NCI-H526 treated with DMSO at 0.1 percent for 48 hours (cell line): ENCODE results near the gene HSPG2.
"Not testable (repeated sequence)": the region's sequence is repeated elsewhere in the genome, so short reads cannot be mapped to it uniquely, and the experiment has no call there.

Source experiments
- DNase-seq: peaks from one replicate; lab custom pipeline; 2025; lab: John Stamatoyannopoulos, UW

The HSPG2 gene

DNA sequence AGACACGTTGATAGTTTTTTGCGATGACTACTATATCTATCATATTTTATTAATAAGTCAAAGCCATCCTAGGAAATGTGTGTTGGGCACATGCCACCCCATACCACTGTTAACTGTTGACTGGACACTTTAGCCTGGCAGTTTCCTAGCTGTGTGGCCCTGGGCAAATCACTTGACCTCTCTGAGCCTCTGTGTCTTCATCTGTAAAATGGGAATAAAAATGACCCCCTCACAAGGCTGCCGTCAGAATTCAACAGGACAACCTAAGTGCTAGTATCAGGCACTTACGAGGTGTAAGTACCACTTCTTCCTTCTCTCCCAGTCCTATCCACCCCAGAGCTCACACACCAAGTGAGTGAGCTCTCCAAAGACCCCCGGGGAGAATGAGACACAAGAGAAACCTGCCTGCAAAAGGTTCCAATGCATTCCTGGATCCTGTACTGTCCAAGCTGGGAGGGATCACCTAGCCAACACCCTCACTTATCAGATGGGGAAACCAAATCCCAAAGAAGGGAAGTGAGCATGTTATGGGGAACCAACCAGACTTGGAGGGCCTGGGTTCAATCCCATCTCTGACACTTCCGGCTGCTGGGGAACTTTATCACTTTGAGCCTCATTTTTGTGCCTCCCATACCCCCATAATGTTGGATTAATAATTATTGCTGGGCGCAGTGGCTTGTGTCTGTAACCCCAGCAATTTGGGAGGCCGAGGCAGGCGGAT, 24.9 kb downstream of the HSPG2 start:
- no peak for DNase-seq

DNA sequence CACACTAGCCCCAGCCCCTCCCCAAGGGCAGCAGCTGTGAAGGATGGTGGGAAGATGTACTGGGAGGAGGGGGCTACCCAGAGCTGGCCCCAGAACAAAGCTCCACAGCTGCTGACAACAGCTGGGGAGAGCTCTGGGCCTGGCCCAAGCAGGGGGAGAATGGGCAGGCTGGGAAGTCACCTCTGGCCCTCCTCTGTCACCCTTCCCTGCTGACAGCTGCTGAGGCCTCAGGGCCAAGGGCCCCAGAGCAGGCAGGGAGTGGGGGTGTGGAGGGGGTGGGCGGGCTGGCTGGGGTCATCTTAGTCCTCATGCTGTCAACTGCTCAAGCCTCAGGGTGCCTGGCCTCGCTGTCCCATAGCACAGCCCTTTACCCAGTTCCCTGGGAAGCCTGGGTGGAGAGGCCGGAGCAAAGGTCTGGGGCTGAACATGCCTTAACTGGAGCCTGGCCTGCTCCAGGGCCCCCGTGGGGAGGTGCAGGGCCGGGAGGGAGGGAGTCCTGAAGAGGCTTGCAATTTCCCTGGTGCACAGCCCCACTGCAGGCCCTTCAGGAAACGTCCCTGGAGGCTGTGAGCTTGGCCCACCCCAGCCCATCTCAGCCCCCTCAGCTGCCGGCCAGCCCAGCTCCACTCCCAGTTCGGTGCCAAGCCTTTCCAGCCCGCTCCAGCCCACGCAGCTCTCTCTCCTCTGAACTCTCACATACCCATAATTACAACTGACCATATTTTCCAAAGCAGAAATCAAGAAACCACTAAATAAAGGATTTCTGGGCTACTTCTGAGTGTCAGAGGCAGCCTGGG, 25.7 kb downstream of the HSPG2 start:
- DNase-seq = no peak

DNA sequence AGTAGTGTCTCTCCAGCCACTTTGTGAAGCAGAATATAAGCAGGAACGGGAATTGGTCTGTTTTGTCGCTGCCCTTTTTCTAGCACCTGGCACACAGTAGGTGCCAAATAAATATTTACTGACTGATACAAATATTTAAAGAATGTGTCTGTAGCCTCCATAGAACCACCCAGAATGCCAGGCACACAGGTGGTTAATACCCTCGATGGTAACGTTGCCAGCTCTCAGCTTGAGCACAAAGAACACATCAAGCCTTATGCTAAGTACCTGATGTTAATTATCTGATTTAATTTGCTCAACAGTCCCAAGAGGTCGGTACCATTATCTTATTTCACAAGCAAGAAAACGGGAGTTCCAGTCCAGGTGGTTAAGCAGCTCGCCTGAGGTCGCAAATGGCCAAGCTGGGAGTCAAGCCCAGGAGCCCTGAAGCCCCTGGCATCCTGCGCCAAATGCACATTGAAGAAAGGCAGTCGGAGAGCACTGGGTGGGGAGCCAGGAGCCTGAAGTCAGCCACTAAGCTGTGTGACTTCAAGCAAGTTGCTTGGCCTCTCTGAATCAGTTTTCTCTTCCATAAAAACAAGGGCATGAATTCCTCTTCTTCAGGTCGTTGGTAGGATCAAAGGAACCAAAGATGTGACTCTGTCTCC, 26.4 kb downstream of the HSPG2 start:
- DNase-seq = no peak

DNA sequence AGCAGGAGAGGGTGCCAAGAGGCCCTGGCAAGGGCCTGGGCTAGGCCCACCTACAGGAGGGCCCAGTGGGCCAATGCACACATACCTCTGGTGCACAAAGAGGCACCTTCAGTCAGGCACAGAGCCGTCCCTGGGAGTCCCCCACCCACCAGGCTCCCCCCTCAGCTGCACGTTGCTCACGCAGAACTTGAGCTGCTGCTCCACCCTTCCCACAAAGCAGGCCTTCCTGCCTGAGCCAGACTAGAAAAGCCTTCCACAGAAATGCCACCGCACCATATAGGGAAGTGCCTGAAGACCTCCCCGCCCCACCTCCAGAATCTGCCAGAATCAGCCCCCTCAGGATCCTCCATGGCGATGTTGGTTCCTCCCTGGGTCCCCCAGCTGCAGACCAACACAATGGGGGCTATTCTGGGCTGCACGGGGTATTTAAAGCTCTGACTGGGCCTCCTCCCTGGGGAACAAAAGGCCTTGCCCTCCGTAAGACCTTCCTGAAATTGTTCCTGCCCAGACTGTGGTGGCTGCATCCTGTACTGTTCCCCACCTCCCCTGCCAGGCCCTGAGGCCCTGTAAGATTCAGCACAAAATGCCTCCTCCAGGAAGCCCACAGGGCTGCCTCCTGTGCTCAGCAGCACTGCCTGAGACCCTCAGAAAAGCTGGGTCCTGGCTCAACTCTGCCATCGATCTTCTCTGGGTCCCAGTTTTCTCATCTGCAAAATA, 27.2 kb downstream of the HSPG2 start:
- no peak for DNase-seq

DNA sequence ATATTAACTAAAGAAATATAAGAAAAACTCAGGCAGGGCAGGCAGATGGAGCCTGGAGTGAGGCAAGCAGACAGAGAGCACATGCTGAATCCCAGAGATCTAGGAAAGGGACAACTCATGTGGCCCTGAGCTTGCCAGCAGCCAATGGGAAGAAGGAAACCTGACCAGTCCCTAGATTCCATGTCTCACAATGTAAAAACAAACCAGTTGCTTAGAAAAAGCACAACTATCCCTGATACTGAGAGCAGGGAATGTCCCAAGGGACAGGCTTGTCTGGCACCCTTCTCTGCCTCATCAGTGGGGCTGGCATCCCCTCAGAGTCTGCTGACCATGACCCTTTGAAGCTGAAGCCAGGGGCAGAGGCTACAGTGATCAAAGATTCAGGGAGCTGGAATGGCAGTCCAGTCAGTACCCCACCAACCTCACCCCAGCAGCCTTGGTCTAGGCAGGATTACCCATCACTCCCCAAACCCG, 27.8 kb downstream of the HSPG2 start:
- no peak for DNase-seq

DNA sequence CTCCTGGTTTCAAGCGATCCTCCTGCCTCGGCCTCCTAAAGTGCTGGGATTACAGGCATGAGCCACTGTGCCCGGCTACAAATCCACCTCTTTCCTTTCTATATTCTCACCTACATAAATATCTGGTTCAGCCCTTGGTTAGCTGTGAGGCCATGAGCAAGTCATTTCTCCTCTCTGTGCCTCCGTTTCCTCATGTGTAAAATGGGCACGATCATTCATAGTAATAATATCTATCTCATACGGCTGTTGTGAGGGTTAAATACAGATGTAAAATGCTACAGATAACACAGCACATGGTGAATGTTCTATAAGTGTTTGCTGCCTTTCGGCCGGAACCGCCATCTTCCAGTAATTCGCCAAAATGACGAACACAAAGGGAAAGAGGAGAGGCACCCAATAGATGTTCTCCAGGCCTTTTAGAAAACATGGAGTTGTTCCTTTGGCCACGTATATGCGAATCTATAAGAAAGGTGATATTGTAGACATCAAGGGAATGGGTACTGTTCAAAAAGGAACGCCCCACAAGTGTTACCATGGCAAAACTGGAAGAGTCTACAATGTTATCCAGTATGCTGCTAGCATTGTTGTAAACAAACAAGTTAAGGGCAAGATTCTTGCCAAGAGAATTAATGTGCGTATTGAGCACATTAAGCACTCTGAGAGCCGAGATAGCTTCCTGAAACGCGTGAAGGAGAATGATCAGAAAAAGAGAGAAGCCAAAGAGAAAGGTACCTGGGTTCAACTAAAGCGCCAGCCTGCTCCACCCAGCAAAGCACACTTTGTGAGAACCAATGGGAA, 29.2 kb downstream of the HSPG2 start:
- not testable (repeated sequence) for DNase-seq

DNA sequence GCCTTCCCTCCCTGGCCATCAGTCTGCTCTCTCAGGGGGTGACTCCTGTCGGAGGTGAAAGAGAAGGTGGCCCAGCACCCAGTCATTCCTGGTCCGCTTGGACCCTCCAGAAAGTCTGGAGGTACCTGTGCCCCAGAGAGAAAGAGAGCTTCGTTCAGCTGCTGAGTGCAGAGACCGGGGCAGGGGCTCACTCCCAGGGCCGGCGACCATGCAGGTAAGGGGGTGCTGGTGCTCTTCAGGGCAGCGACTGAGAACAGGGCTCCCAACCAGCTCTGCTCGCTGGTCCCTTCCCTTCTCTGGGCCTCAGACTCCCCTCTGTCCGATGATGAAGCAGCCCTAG, 30.1 kb downstream of the HSPG2 start:
- DNase-seq = no peak

DNA sequence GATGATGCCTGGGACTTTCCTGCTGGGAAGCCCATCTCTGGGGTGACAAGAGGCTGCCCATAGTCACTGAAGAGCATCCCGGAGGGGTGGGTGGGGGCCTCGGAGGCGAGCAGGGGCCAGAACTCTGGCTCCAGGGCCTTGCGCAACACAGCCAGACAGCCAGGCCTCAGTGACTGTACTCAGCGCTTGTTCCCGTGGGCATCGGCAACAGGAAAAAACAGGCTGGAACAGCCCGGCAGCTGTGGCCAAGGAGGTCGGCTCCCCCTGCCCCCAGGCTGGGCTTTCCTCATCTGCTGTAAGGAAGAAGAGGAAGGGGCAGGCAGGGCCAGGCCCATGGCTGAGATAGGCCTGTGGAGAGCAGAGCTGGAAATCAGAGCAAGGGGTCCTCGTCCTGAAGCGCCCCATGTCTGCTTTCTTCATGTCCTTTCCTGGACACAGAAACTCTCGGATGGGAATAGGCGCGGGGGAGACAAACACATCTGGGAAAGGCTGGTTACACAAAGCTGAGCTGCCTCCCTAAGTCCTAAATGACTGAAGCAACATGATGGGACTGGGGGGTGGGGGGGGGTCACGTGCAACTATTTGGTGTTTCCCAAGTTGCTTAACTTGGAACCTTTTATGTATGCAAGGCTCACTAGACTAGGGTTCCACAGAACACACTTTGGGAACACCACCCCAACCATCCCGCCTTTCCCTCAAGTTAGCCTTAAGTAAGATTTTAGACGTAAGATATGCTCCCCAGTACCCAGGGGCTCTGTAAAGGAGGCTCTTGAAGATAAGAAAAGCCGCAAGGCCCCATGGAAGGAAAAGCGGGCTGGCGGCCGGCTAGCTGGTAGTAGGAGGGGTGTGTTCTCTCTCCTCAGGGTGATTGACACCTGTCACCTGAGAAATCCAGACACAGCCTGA, 30.7 kb downstream of the HSPG2 start:
- DNase-seq = no peak

DNA sequence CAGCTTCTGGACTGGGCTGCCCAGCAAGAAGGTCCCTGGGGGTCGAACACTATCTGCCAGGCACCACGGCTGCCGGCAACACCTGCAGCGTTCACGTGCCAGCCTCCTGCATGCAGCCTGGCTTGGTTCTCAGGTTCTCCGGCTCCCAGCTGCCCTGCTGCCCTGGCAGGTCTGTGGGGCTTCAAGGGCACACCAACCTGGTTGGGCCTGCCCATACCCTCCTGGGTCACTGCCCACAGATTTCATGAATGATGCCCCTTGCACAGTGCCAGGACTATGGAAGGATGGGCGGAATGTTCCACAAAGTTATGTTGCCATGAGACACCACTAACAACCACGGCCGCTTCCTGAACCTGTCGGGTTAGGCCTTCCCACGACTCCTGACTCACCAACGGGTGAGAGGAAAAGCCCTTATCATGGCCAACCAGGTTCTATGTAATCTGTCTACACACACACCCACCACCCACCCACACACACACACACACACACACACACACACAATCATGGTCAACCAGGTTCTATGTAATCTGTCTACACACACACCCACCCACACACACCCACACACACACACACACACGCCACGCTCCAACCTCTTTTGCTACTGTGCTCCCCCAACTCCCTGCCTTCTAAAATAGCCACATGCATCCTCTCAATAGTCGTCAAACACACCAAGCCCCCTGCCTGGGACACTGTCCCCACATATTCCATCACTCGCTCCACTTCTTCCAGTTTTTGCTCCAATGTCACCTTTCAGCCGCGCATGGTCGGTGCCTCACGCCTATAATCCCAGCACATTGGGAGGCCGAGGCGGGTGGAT, 32.2 kb downstream of the HSPG2 start:
- no peak for DNase-seq

DNA sequence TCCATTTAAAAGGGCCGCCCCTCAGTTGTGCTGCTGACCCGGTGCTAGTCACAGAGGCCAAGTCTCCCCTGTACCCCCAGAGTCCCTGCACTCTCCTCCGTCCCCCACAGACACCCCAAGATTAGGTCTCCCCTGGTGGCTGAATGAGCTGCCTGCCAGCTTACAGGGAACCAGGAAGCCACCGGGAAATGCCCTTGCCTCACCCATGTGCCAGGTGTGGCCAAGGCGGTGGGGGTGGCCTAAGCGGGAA, 32.7 kb downstream of the HSPG2 start:
- DNase-seq = no peak

DNA sequence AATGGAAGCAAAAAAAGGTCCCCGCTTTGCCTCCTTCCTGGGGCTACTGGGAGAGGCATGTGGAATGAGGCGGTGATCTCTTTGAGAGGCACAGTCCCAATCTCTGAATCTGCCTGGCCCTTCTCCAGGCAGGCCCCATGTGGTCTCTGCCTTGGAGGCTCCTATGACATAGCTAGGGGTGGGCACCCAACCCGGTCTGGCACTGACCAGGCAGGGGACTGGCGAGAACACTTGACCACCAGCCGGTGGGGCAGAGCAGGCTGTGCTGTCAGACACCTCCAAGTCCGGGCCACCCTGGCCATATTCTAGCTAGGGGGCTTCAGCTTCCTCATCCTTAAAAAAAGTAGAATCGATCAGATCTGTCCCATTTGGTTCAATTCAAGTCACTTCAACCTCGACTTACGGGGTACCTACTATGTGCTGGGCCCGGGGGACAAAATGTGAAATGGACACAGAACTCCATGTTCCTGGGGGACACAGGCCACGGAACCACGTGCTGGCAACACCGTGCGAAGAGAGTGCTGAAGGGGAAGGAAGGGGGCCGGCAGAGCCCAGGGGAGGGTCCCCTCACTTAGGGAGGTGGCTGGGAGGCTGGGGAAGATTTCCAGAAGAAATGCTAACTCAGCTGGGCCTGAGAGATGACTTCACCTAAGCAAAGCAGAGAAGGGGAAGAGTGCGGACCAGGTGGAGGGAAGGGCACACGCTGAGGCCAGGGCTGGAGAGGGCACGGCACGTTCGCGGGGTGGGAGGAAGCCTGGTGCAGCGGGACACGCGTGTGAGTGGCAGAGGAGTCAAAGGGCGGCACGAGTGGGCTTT, 33.3 kb downstream of the HSPG2 start:
- no peak for DNase-seq

DNA sequence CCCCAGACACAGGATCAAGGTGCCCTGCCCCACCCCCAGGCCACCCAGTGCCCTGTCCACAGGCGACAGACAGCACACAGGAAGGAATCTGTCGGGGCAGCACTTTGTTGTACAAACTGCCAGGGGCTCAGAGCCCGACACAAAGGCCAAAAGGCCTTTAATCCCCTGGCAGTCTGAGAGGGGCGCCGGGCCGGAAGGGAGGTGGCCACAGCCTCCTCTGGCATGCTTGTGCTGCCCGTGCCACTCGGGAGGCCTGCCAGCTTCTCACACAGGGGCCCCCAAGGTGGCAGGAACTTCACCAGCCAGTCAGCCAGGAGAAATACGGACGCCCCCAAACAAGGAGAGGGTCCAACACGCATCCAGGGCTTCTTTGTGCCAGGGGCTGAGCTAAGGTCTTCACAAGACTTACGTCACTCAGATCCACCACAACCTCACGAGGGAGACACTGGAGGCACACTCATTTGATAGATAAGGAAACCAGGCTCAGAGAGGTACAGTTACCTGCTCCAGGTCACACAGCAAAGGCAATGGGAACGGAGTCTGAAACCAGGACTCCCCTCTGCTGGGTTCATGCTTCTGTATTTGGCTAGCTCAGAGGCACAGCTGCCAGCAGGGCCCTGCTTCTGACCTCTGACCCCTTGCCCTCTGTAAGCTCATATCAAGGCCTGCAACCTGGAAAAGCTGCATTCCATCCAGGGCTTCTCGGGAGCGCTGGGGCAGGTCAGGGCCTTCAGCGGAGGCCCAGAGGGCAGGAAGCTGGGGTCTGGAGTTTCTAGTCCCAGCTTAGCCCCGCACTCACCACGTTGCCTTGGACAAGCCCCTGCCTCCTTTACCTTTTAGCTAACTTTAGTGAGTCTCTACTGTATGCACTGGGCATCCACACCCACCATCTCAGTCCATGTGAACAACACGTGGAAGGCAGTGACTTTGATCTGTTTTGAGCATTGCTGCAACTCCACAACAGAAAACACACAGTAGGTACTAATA, 34.8 kb downstream of the HSPG2 start:
- no peak for DNase-seq

DNA sequence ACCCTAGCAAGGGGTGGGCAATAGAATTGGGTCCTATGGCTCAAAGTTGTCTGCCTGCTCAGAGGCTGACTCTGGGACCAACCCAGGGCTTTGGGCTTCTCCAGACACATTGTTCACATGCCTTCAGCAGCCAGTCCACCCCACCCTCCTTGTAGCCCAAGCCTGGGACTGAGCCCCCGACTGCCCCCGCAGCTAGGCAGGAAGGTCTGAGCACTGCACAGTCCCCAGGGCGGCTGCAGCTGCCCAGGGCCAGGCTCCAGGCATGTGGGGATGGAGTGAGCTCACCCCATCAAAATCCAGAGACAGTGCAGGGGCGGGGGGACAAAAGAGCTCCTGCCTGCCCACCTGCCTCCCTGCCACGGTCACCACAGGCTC, 35.6 kb downstream of the HSPG2 start:
- no peak for DNase-seq

DNA sequence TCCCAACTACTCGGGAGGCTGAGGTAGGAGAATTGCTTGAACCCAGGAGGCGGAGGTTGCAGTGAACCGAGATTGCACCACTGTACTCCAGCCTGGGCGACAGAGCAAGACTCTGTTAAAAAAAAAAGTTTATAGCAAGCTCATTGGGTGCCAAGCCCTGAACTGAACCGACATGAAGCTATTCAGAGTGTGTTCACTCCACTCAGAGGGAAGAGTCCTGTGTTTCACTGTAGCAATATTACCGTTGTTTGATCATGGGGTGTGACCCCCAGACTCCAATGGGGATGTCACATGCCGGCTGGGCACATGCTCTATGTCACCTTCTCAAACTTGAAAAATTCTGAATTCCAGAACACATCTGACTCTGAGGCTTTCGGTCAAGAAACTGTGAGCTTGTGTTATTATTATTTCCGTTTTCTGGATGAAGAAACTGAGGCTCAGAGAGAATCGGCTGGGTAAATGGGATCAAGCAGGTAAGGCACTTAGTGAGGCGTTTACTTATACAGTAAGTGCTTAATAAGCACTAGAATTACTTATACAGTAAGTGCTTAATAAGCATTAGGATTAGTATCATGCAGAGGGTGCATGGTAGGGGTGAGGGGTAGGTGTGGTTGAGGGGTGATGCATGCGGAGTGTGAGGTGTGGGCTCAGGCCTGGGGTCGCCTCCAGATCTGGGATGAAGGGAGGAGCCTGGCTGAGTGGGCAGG, 36.2 kb downstream of the HSPG2 start:
- no peak for DNase-seq

DNA sequence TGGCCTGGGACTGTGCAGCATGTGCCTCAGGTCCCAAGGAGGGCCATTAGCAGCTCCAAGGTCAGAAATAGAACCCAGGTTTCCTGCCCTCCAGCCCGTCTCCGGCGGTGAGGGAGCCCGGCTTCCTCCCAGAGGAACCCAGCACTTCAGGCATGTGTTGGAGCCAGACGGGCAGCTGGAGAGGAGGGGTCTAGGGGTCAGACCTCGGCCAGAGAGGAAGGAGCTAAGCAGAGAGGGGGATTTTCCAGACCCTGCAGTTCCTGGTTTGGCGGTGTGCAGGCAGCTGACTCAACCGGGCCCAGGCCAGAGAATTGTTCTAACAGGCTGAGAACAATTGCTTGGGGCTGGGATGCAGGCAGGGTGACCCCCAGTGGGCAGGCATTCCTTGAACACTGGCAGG, 37.1 kb downstream of the HSPG2 start:
- DNase-seq = no peak

DNA sequence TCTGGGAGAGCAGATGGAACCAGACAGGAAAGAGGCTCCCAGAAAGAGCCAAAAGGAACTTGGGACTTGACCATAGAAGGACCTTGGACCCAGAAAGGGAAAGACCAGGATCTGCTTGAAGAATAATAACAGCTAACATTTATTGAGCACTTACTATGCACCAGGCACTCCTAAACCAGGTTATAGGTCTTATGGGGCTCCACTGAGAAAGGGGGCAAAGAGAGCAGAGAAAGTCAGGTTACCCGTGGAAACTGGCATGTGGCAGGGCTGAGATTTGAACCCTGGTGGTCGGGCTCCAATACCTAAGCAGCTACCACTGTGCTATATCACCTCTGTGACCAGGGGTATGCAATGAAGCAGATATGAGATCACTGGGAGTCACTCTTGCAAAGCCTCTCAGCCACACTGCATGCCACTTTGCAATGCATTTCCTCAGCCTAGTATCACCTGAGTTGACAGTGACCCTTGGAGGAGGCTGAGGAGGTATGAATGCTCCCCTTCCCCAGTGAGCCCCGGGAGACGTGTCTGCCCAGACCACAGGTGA, 37.8 kb downstream of the HSPG2 start:
- no peak for DNase-seq
